Osteoblast (primary cell): ENCODE measurements around the gene KIAA0319L. TPM values are rescaled to one million over a fixed set of nuclear protein-coding genes. Genes with fewer than 3 reads are reported as not detected.

Experiments
- DNase-seq: peaks from one replicate; pipeline ENCODE4 v3.0.0; 2011; ENCODE audit warnings: low spot score, mixed read lengths; ENCODE audit not compliant: insufficient read length; ENCODE audit errors: missing footprints
- H2AFZ ChIP-seq: 2 replicates; pipeline ENCODE4 v1.6.0; 2011; ENCODE audit warnings: mild to moderate bottlenecking, low read length
- H3K27ac ChIP-seq: 2 replicates; pipeline ENCODE4 v1.5.1; 2011; ENCODE audit warnings: mild to moderate bottlenecking, low read depth, low read length, moderate library complexity
- H3K27me3 ChIP-seq: 2 replicates; pipeline ENCODE4 v1.6.0; 2012; ENCODE audit warnings: mild to moderate bottlenecking, control low read depth, inconsistent platforms, low read length, moderate library complexity; ENCODE audit not compliant: insufficient read depth
- H3K36me3 ChIP-seq: 2 replicates; pipeline ENCODE4 v1.5.1; 2011; ENCODE audit warnings: mild to moderate bottlenecking, low read length, control low read depth, moderate library complexity; ENCODE audit not compliant: insufficient read depth
- H3K4me1 ChIP-seq: 2 replicates; pipeline ENCODE4 v1.5.1; 2011; ENCODE audit warnings: mild to moderate bottlenecking, low read length, control low read depth, moderate library complexity; ENCODE audit not compliant: insufficient read depth
- H3K4me2 ChIP-seq: 2 replicates; pipeline ENCODE4 v1.6.0; 2011; ENCODE audit warnings: mild to moderate bottlenecking, low read length; ENCODE audit not compliant: insufficient read depth
- H3K4me3 ChIP-seq: fragments of 200-600 bp; sonication (generic); 3 replicates; pipeline ENCODE4 v1.5.1; 2012; ENCODE audit warnings: mild to moderate bottlenecking, low read length, inconsistent platforms; ENCODE audit not compliant: insufficient read depth
- H3K79me2 ChIP-seq: 2 replicates; pipeline ENCODE4 v1.6.0; 2012; ENCODE audit warnings: mild to moderate bottlenecking, low read length, control low read depth, inconsistent platforms; ENCODE audit not compliant: insufficient read depth
- H3K9me3 ChIP-seq: 2 replicates; pipeline ENCODE4 v1.5.1; 2011; ENCODE audit warnings: low read depth, low read length, control low read depth
- H4K20me1 ChIP-seq: 2 replicates; pipeline ENCODE4 v1.6.0; 2012; ENCODE audit warnings: mild to moderate bottlenecking, low read length, control low read depth; ENCODE audit not compliant: insufficient read depth
- CTCF ChIP-seq: IDR thresholded peaks from 2 replicates; pipeline ENCODE4 v1.5.1; 2011; ENCODE audit warnings: mild to moderate bottlenecking, low read depth, low read length, moderate library complexity; ENCODE audit errors: extremely low read depth
- total RNA-seq: library from RNA; depleted of rRNA; stranded (reverse); fragments of >200 nt; gene quantifications from 2 replicates; pipeline ENCODE4 v1.2.3, GENCODE V29; 2012

The KIAA0319L gene
- total RNA-seq, 1 donor: 44.9 TPM

GRCh38 chr1:35447278-35447677, 109.9 kb downstream of the KIAA0319L start:
- H3K4me1 ChIP-seq: peaks cover 31% of the 10 kb centered on the region
- peaks cover 7% of the 10 kb centered on the region for H4K20me1 ChIP-seq
- no peak overlapping the region for H2AFZ ChIP-seq
- no peaks in the 10 kb centered on the region for H3K9me3 ChIP-seq
- H3K4me2 ChIP-seq: no peak overlapping the region
- no peak for DNase-seq
- H3K36me3 ChIP-seq: peaks cover 38% of the 10 kb centered on the region
- no peaks in the 10 kb centered on the region for H3K27me3 ChIP-seq
- H3K4me3 ChIP-seq: no peak overlapping the region
- no peaks in the 10 kb centered on the region for H3K79me2 ChIP-seq
- no peak overlapping the region for H3K27ac ChIP-seq
- no peak for TF ChIP-seq CTCF

GRCh38 chr1:35444519-35444774, 112.8 kb downstream of the KIAA0319L start:
- Histone ChIP-seq H3K27ac (no peak overlapping the region), H3K9me3 (no peaks in the 10 kb centered on the region), H3K36me3 (peaks cover 45% of the 10 kb centered on the region), H3K4me2 (no peak overlapping the region), H3K4me1 (peaks cover 17% of the 10 kb centered on the region), H2AFZ (no peak overlapping the region), H3K27me3 (no peaks in the 10 kb centered on the region), H4K20me1 (peaks cover 2% of the 10 kb centered on the region), H3K79me2 (no peaks in the 10 kb centered on the region), H3K4me3 (no peak overlapping the region)
- DNase-seq: no peak
- no peak for TF ChIP-seq CTCF

GRCh38 chr1:35443768-35444518, 113.3 kb downstream of the KIAA0319L start:
- no peak overlapping the region for H3K27ac ChIP-seq
- H3K27me3 ChIP-seq: no peaks in the 10 kb centered on the region
- no peak for DNase-seq
- no peak overlapping the region for H3K4me2 ChIP-seq
- H3K36me3 ChIP-seq: peaks cover 48% of the 10 kb centered on the region
- H4K20me1 ChIP-seq: peaks cover 2% of the 10 kb centered on the region
- H3K4me3 ChIP-seq: no peak overlapping the region
- no peaks in the 10 kb centered on the region for H3K9me3 ChIP-seq
- no peaks in the 10 kb centered on the region for H3K79me2 ChIP-seq
- H3K4me1 ChIP-seq: peaks cover 12% of the 10 kb centered on the region
- H2AFZ ChIP-seq: no peak overlapping the region
- TF ChIP-seq CTCF: peak; percentile 28

GRCh38 chr1:35442734-35443133, 114.5 kb downstream of the KIAA0319L start:
- peaks cover 2% of the 10 kb centered on the region for H4K20me1 ChIP-seq
- H3K4me1 ChIP-seq: no peaks in the 10 kb centered on the region
- DNase-seq: peak; percentile 56
- H2AFZ ChIP-seq: no peak overlapping the region
- no peaks in the 10 kb centered on the region for H3K79me2 ChIP-seq
- H3K36me3 ChIP-seq: peaks cover 45% of the 10 kb centered on the region
- H3K4me2 ChIP-seq: no peak overlapping the region
- H3K9me3 ChIP-seq: no peaks in the 10 kb centered on the region
- H3K27ac ChIP-seq: no peak overlapping the region
- H3K27me3 ChIP-seq: no peaks in the 10 kb centered on the region
- no peak for TF ChIP-seq CTCF
- no peak overlapping the region for H3K4me3 ChIP-seq
